Immature natural killer cell (primary cell): Measurements from ENCODE around the gene MS4A18. TPM values are rescaled to one million over a fixed set of nuclear protein-coding genes. Genes with fewer than 3 reads are reported as not detected.
"Not testable (repeated sequence)": the region's sequence is repeated elsewhere in the genome, so short reads cannot be mapped to it uniquely, and the experiment has no call there.

Experiments used
- DNase-seq, 3 donors: peaks; one replicate each; pipeline ENCODE4 v3.0.0; 2022; ENCODE audit warnings: mixed read lengths in 1 of 3
- H3K27ac Mint-ChIP-seq, 6 donors: one replicate each; pipeline ENCODE4 v1.8.0; 2020; ENCODE audit warnings: mixed read lengths in 6 of 6, mild to moderate bottlenecking in 5 of 6, inconsistent platforms in 4 of 6, moderate library complexity in 3 of 6
- H3K27me3 Mint-ChIP-seq, 3 donors: one replicate each; pipeline ENCODE4 v1.8.0; 2020 to 2021; ENCODE audit warnings: low read depth in 3 of 3, mild to moderate bottlenecking in 3 of 3, mixed read lengths in 3 of 3, moderate library complexity in 3 of 3, inconsistent platforms in 1 of 3
- H3K36me3 Mint-ChIP-seq, 3 donors: one replicate each; pipeline ENCODE4 v1.8.0; 2020; ENCODE audit warnings: mixed read lengths in 3 of 3, inconsistent platforms in 2 of 3, mild to moderate bottlenecking in 2 of 3
- H3K4me1 Mint-ChIP-seq, 2 donors: one replicate each; pipeline ENCODE4 v1.8.0; 2020; ENCODE audit warnings: inconsistent platforms in 2 of 2, mild to moderate bottlenecking in 2 of 2, mixed read lengths in 2 of 2, moderate library complexity in 1 of 2
- H3K4me3 Mint-ChIP-seq, 5 donors: one replicate each; pipeline ENCODE4 v1.8.0; 2020; ENCODE audit warnings: mild to moderate bottlenecking in 5 of 5, mixed read lengths in 5 of 5, inconsistent platforms in 3 of 5, moderate library complexity in 3 of 5
- H3K9me3 Mint-ChIP-seq, 6 donors: one replicate each; pipeline ENCODE4 v1.8.0; 2020; ENCODE audit warnings: mild to moderate bottlenecking in 6 of 6, mixed read lengths in 6 of 6, inconsistent platforms in 4 of 6, moderate library complexity in 3 of 6
- polyA plus RNA-seq, 3 donors: library from polyadenylated mRNA; unstranded; fragments of 300-500 nt; fragmentation: Illumina TruSeq; gene quantifications; one replicate each; pipeline ENCODE4 v1.2.3, GENCODE V29; 2021

MS4A18 gene
- polyA plus RNA-seq, 3 donors from 2014 or later = not detected

- Mint-ChIP-seq H3K27me3 (peaks cover 0 to 4% (median 3%) of the 10 kb centered on the region in 3 donors), H3K4me3 (no peak overlapping the region), H3K9me3 (peaks cover 0 to 4% (median 0%) of the 10 kb centered on the region in 6 donors), H3K36me3 (no peaks in the 10 kb centered on the region), H3K27ac (no peak overlapping the region), H3K4me1 (no peaks in the 10 kb centered on the region)
- no peak for DNase-seq
Measured at GRCh38 chr11:60747359-60747873, 22.9 kb downstream of the MS4A18 start.

GRCh38 chr11:60748225-60748624 is 23.7 kb downstream of the MS4A18 start:
- H3K4me1 Mint-ChIP-seq = no peaks in the 10 kb centered on the region
- H3K27ac Mint-ChIP-seq = no peak overlapping the region
- peaks cover 0 to 3% (median 3%) of the 10 kb centered on the region in 3 donors for H3K27me3 Mint-ChIP-seq
- H3K36me3 Mint-ChIP-seq = no peaks in the 10 kb centered on the region
- no peak for DNase-seq
- H3K4me3 Mint-ChIP-seq = no peak overlapping the region
- H3K9me3 Mint-ChIP-seq = peaks cover 0 to 4% (median 0%) of the 10 kb centered on the region in 6 donors

DNA sequence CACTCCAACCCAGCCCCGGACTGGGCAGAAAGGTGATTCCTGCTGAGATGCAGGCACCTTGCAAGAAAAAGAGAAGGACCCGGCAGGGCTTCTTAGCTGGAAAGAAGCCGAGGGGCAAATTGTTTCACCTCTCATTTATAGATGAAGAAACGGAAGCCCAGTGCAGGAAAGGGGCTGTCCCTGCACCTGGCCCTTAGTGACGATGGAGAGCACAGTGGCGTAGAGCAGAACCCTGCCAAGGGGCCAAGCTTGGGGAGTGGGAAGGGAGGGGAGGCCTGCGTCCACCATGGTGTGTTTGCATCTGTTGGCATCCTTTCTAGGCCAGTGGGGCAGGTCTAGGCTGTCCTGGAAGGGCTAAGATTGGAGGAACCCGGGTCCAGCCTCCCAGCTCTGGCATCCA is 24.3 kb downstream of the MS4A18 start:
- peaks cover 0 to 4% (median 0%) of the 10 kb centered on the region in 6 donors for H3K9me3 Mint-ChIP-seq
- H3K4me1 Mint-ChIP-seq = no peaks in the 10 kb centered on the region
- H3K36me3 Mint-ChIP-seq = no peaks in the 10 kb centered on the region
- peaks cover 0 to 3% (median 2%) of the 10 kb centered on the region in 3 donors for H3K27me3 Mint-ChIP-seq
- no peak overlapping the region for H3K4me3 Mint-ChIP-seq
- DNase-seq = no peak
- H3K27ac Mint-ChIP-seq = no peak overlapping the region

GRCh38 chr11:60750911-60751310 is 26.4 kb downstream of the MS4A18 start:
- Mint-ChIP-seq H3K36me3 (no peaks in the 10 kb centered on the region), H3K27ac (no peak overlapping the region), H3K4me1 (no peaks in the 10 kb centered on the region), H3K4me3 (no peak overlapping the region), H3K27me3 (peaks cover 0 to 5% (median 2%) of the 10 kb centered on the region in 3 donors), H3K9me3 (no peaks in the 10 kb centered on the region)
- DNase-seq = no peak

- no peak for DNase-seq
- Mint-ChIP-seq H3K9me3 (no peaks in the 10 kb centered on the region), H3K4me3 (no peak overlapping the region), H3K27ac (no peak overlapping the region), H3K4me1 (no peaks in the 10 kb centered on the region), H3K36me3 (no peaks in the 10 kb centered on the region), H3K27me3 (peaks cover 0 to 17% (median 2%) of the 10 kb centered on the region in 3 donors)
Measured at GRCh38 chr11:60753309-60753708, 28.8 kb downstream of the MS4A18 start.

GRCh38 chr11:60754887-60755286 is 30.4 kb downstream of the MS4A18 start:
- H3K27ac Mint-ChIP-seq = no peak overlapping the region

GRCh38 chr11:60756307-60757032 is 31.9 kb downstream of the MS4A18 start, which contains the start of gene MS4A15:
Gene MS4A15 (plus strand): TSS chr11:60756867. CDS start chr11:60763734, 6,867 bp downstream.
- H3K9me3 Mint-ChIP-seq = no peaks in the 10 kb centered on the region
- no peak within 1 kb of the TSS for H3K4me3 Mint-ChIP-seq
- no peaks in the 10 kb centered on the region for H3K36me3 Mint-ChIP-seq
- peaks cover 0 to 14% (median 2%) of the 10 kb centered on the region in 3 donors for H3K27me3 Mint-ChIP-seq
- no peak within 1 kb of the TSS for H3K27ac Mint-ChIP-seq
- DNase-seq = no peak
- no peaks in the 10 kb centered on the region for H3K4me1 Mint-ChIP-seq

More at GRCh38 chr11:60754887-60755286, 30.4 kb downstream of the MS4A18 start:
- H3K27me3 Mint-ChIP-seq = peaks cover 0 to 17% (median 2%) of the 10 kb centered on the region in 3 donors
- no peaks in the 10 kb centered on the region for H3K9me3 Mint-ChIP-seq
- DNase-seq = no peak
- H3K4me1 Mint-ChIP-seq = no peaks in the 10 kb centered on the region
- no peaks in the 10 kb centered on the region for H3K36me3 Mint-ChIP-seq
- H3K4me3 Mint-ChIP-seq = no peak overlapping the region

DNA sequence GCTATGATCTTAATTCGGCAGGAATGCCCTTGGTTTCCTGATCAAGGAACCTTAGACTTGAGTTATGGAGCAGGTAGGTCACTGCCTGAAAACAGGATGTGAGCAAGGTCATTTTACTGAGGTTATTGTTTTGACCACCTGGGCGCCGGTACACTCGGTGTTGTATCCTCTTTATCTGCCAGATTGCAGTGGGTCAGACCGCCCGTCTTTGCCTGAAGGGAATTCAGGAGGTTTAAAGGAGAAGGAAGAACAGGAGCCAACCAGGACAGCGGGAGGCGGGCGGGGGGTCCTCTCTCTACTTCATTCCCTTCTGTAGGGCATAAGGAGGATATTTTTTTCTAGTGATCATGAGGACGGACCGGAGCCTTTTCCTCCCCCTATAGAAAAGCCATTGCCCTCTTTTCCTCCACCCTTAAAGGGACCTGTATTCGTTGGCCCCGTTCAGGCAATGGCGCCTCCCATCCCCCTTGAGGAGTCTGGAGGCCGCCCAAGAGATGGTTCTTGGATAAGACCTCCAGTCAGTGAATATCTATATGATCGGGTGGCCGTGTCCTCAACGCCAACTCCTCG is 32.8 kb downstream of the MS4A18 start:
- H3K27ac Mint-ChIP-seq = no peak overlapping the region

GRCh38 chr11:60758671-60759070 is 34.2 kb downstream of the MS4A18 start:
- H3K4me1 Mint-ChIP-seq, DNase-seq, H3K36me3 Mint-ChIP-seq, H3K27ac Mint-ChIP-seq, H3K4me3 Mint-ChIP-seq, H3K9me3 Mint-ChIP-seq: not testable (repeated sequence)
- peaks cover 0 to 14% (median 2%) of the 10 kb centered on the region in 3 donors for H3K27me3 Mint-ChIP-seq

More for the DNA sequence above, 32.8 kb downstream of the MS4A18 start:
- Mint-ChIP-seq H3K27me3 (peaks cover 0 to 14% (median 2%) of the 10 kb centered on the region in 3 donors), H3K4me3 (no peak overlapping the region), H3K9me3 (no peaks in the 10 kb centered on the region), H3K4me1 (no peaks in the 10 kb centered on the region), H3K36me3 (no peaks in the 10 kb centered on the region)
- DNase-seq = no peak

DNA sequence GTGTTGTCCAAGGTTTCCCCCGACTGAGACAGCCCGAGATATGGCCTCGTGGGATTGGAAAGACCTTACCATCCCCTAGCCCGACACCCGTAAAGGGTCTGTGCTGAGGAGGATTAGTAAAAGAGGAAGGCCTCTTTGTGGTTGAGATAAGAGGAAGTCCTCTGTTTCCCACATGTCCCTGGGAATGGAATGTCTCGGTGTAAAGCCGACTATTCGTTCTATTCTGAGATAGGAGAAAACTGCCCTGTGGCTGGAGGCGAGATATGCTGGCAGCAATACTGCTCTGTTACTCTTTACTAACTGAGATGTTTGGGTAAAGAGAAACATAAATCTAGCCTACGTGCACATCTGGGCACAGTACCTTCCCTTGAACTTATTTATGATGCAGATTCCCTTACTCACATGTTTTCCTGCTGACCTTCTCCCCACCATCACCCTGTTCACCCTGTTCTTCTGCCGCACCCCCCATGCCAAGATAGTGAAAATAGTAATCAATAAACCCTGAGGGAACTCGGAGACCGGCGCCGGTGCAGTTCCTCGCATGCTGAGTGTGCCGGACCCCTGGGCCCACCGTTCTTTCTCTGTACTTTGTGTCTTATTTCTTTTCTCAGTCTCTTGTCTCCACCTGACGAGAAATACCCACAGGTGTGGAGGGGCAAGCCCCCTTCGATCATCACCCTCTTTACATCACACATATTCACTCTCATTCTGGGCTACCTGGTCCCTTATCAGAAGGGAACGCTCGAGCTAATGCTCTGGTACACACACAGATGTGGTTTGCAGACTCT is 35.1 kb downstream of the MS4A18 start:
- not testable (repeated sequence) for H3K27ac Mint-ChIP-seq, H3K9me3 Mint-ChIP-seq, H3K4me3 Mint-ChIP-seq, DNase-seq, H3K4me1 Mint-ChIP-seq, H3K36me3 Mint-ChIP-seq
- peaks cover 0 to 14% (median 2%) of the 10 kb centered on the region in 3 donors for H3K27me3 Mint-ChIP-seq

DNA sequence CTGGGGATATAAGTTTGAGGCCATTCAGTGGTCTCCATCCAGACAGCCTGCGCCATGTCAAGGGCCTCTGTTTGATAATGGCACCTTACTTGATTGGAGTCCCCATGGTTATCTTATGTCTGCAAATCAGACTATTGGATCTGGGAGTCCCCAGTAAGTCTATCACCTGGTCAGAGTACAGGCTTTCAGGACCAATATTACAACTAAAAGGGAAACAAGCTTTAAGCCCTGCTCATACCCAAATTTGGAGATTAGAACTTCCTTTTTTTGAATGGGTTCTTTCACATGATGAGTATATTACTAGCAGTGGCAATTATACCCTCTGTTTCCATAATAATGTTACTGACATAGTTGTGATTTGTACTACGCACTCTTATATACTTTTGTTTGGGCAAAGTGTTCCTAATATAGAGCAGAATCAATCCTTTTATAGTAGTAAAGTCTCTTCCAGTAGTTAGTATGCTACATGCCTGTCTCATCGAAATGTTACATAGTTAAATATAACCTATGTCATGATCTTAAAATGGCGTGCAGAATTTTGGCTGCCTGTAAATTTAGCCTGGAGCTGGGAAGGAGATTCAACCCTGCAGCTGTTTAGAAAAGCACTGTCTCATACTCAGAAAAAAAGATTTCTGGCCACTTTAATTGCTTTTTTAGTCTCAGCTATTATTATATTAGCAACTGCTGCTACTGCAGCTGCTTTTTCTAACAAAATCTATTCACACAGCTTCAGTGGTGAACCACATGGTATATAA is 37.1 kb downstream of the MS4A18 start:
- Mint-ChIP-seq H3K27ac (no peak overlapping the region), H3K9me3 (no peaks in the 10 kb centered on the region), H3K36me3 (no peaks in the 10 kb centered on the region), H3K27me3 (peaks cover 2 to 12% (median 2%) of the 10 kb centered on the region in 3 donors), H3K4me3 (no peak overlapping the region), H3K4me1 (no peaks in the 10 kb centered on the region)
- DNase-seq = no peak

GRCh38 chr11:60762851-60763691 is 38.6 kb downstream of the MS4A18 start:
- H3K9me3 Mint-ChIP-seq = no peaks in the 10 kb centered on the region
- H3K27ac Mint-ChIP-seq = no peak overlapping the region
- H3K36me3 Mint-ChIP-seq = no peaks in the 10 kb centered on the region
- H3K4me3 Mint-ChIP-seq = no peak overlapping the region
- H3K27me3 Mint-ChIP-seq = peaks cover 2 to 7% (median 2%) of the 10 kb centered on the region in 3 donors
- no peaks in the 10 kb centered on the region for H3K4me1 Mint-ChIP-seq
- no peak for DNase-seq
